Activated T-cell treated with anti-CD3 and anti-CD28 coated beads for 4 hours (primary cell): Measurements from ENCODE around the gene RTL10.

Experiments used
- DNase-seq: peaks from one replicate; pipeline ENCODE4 v3.0.0-alpha.2; 2020

Gene RTL10

GRCh38 chr22:19875531-19876313 lies 21.0 kb upstream of the RTL10 start:
- DNase-seq: no peak

- no peak for DNase-seq
Measured at GRCh38 chr22:19875061-19875530, 20.4 kb upstream of the RTL10 start.

- DNase-seq: no peak
Measured at GRCh38 chr22:19874307-19875060, 19.8 kb upstream of the RTL10 start.

- no peak for DNase-seq
Measured at GRCh38 chr22:19873960-19874306, 19.3 kb upstream of the RTL10 start.

GRCh38 chr22:19873138-19873959 lies 18.7 kb upstream of the RTL10 start:
- DNase-seq: no peak

GRCh38 chr22:19872779-19873137 lies 18.1 kb upstream of the RTL10 start:
- no peak for DNase-seq

DNA sequence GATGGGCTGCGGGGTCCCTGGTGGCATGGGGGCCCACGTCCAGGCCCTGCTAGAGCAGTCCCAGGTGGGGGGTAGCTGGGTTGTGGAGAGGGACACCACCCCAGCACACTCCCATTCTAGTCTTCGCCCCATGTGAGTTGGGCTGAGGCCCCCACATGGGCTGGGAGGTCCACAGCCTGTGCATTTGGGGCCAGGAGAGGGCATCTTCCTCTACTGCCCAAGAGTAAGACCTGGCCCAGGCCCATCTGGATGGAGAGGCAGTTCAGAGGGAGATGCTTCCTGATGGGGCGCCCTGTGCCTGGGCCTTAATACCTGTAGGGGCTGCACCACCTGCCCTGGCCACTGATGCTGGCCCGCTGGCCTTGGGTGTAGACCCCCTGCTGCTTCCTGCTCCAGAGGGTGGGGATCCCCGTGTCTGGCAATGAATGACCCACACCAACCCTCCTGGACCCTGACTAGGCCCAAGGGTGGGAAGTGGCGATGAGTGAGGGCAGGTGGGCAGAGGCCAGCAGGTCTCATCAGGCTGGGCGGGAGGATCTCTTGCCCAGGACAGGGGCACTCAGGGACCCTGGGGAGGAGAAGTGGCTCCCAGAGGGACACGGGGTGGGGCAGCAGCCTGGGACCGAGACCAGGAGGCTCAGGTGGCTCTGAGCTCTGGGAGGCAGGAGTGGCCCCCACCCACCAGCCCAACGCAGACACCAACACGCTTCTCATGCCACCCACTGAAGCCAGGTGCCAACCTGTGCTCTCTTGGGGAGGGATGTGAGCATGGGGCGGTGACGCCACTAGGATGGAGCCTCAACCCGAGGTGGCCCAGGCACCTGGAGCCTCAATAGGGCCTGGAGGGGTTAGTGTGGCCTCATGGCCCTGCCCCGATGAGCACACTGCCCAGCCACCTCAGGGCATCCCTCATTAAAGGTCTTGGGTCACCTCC lies 17.4 kb upstream of the RTL10 start:
- no peak for DNase-seq

- no peak for DNase-seq
Measured at GRCh38 chr22:19871023-19871844, 16.6 kb upstream of the RTL10 start.

- DNase-seq: no peak
Measured at GRCh38 chr22:19870153-19871022, 15.7 kb upstream of the RTL10 start.

- no peak for DNase-seq
Measured at GRCh38 chr22:19869497-19870152, 15.0 kb upstream of the RTL10 start.

- DNase-seq: no peak
Measured at GRCh38 chr22:19868773-19869471, 14.2 kb upstream of the RTL10 start.

- no peak for DNase-seq
Measured at GRCh38 chr22:19868333-19868732, 13.7 kb upstream of the RTL10 start.

DNA sequence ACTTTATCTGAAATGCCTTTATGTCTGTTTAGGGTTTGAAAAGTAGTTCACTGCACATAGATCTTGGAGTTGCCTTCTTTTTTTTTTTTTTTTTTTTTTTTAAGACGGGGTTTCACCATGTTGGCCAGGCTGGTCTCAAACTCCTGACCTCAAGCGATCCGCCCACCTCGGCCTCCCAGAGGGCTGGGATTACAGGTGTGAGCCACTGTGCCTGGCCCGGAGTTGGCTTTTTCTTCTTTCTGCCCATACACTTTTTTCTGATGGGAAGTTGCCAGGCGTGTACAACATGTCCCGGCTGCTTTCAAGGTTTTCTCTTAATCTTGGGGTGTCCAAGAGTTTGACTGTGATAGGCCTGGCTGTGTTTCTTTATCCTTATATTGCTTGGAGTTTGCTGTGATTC lies 12.9 kb upstream of the RTL10 start:
- no peak for DNase-seq

GRCh38 chr22:19866665-19867009 lies 12.0 kb upstream of the RTL10 start:
- no peak for DNase-seq

- DNase-seq: no peak
Measured at GRCh38 chr22:19865141-19865829, 10.6 kb upstream of the RTL10 start.

DNA sequence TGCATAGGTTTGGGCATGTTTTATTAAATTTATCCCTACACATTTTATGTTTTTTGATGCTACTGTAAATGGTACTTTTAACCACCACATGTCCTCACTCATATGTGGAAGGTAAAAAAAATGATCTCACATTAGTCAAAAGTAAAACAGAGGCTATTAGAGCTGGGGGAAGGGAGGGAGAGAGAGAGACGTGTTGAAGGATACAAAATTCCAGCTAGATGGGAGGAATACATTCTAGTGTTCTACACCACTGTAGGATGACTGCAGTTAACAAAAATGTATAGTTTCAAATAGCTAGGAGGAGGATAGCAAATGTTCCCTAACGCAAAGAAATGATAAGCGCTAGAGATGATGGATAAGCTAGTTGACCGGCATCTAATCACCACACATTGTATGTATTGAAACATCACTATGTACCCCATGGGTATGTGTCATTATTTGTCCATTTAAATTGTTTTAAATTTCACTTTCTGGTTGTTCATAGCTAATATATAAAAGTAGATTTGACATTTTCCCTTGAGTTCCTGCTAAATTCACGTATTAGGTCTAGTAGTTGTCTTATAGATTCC lies 9.9 kb upstream of the RTL10 start:
- DNase-seq: no peak

DNA sequence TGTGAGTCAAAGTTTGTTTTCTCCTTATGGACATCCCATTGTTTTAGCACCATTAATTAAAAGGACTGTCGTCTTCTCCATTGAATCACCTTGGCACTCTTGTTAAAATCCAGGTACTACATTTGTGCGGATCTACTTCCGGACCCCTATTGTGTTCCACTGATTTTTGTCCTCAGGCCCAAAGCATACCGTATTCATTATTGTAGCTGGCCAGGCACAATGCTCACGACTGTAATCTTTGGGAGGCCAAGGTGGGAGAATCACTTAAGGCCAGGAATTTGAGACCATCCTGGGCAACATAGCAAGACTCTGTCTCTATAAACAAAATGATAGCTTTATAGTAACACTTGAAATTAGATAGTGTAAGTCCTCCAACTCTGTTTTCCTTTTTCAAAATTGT lies 8.9 kb upstream of the RTL10 start:
- DNase-seq: no peak

GRCh38 chr22:19862619-19863246 lies 8.1 kb upstream of the RTL10 start:
- DNase-seq: no peak
